Fibroblast of the aortic adventitia (primary cell): ENCODE data around the gene DAZAP2. TPM values are rescaled to one million over a fixed set of nuclear protein-coding genes. Genes with fewer than 3 reads are reported as not detected.

Source experiments
- DNase-seq: peaks from one replicate; pipeline ENCODE4 v3.0.0-alpha.2; 2010; ENCODE audit warnings: low read depth
- H3K4me3 ChIP-seq: 2 replicates; pipeline ENCODE4 v1.5.1; 2011; ENCODE audit warnings: low read depth, mild to moderate bottlenecking, control low read depth, low read length, moderate library complexity
- total RNA-seq: library from RNA; depleted of rRNA; stranded (reverse); fragments of >200 nt; gene quantifications from 2 replicates; pipeline ENCODE4 v1.2.3, GENCODE V29; 2012; ENCODE audit warnings: low replicate concordance
- TF ChIP-seq, protein P1 (sequence below): IDR thresholded peaks from 2 replicates; pipeline ENCODE4 v1.5.1; 2011; ENCODE audit warnings: mild to moderate bottlenecking, low read length, control low read depth, inconsistent platforms; ENCODE audit not compliant: insufficient read depth

Gene DAZAP2
- total RNA-seq, 1 donor = 125 TPM

DNA sequence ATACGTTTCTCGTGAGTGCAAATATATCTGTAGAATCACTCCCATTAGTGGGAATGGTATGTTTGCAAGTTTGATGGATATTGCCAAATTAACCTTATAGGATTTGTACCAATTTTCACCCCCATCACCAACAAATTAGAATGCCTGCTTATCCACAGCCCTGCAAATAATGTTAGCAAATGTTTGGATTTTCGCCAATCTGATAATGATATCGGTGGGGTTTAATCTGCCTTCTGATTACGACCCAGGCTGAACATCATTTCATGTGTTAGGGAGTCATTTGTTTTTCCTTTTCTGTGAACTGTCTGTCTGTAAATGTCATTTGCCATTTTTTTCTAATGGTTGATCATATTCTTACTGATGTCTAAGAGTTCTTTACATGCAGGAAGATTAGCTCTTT, 4.1 kb upstream of the DAZAP2 start:
- no peak for DNase-seq
- no peak overlapping the region for H3K4me3 ChIP-seq

DNA sequence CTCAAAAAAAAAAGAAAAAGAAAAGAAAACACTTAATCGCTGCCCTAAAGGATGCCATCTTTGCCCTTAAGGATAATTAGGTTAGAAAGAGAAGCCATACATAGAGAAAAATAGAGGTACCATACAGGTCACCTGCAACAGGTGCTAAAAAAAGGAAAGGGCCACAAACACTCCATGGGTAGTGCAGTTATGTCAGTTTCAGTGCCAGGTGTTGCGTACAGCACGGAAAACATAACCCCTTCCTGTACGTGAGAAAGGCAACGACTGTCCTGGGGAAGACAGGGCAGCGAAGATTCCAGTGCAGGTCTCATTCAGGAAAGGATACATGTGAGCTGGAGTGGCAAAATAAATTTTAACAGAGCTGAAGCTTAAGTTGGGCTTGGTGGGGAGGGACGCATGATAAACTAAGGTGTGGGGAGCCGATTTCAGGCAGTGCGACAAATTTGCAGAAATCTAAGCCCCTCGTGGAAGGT, 553 bp upstream of the DAZAP2 start:
- peak overlapping the region; percentile 80 for H3K4me3 ChIP-seq
- DNase-seq = no peak
- TF ChIP-seq, protein P1, sequence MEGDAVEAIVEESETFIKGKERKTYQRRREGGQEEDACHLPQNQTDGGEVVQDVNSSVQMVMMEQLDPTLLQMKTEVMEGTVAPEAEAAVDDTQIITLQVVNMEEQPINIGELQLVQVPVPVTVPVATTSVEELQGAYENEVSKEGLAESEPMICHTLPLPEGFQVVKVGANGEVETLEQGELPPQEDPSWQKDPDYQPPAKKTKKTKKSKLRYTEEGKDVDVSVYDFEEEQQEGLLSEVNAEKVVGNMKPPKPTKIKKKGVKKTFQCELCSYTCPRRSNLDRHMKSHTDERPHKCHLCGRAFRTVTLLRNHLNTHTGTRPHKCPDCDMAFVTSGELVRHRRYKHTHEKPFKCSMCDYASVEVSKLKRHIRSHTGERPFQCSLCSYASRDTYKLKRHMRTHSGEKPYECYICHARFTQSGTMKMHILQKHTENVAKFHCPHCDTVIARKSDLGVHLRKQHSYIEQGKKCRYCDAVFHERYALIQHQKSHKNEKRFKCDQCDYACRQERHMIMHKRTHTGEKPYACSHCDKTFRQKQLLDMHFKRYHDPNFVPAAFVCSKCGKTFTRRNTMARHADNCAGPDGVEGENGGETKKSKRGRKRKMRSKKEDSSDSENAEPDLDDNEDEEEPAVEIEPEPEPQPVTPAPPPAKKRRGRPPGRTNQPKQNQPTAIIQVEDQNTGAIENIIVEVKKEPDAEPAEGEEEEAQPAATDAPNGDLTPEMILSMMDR = no peak

More for the DNA sequence above, 4.1 kb upstream of the DAZAP2 start:
- TF ChIP-seq, protein P1 = no peak

DNA sequence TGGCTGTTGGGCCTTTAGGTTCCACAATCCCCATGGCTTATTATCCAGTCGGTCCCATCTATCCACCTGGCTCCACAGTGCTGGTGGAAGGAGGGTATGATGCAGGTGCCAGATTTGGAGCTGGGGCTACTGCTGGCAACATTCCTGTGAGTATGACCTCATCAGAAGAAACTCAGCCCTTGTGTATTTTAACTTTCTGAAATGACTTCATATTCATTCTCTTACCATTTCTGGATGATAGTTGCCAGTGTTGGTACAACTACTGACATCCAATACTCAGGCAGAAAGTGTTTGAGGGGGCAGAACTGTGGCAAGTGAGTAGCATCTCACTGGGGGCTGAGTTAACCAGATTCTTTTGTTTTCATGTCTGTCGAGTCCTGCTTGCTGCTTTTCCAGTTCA, 2.3 kb downstream of the DAZAP2 start:
- peak; percentile 36 for DNase-seq
- TF ChIP-seq, protein P1 = no peak
- no peak overlapping the region for H3K4me3 ChIP-seq

DNA sequence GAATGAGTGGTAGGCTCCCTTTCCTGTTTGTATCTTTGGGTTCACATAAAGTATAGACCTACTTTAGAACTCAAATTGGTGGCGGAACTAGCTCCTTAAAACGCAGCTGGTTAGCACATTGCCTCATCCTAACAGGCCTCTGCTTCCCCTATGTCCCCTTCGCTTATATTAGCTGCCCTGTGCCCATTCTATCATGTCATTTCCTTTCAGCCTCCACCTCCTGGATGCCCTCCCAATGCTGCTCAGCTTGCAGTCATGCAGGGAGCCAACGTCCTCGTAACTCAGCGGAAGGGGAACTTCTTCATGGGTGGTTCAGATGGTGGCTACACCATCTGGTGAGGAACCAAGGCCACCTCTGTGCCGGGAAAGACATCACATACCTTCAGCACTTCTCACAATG, 3.5 kb downstream of the DAZAP2 start:
- DNase-seq = no peak

DNA sequence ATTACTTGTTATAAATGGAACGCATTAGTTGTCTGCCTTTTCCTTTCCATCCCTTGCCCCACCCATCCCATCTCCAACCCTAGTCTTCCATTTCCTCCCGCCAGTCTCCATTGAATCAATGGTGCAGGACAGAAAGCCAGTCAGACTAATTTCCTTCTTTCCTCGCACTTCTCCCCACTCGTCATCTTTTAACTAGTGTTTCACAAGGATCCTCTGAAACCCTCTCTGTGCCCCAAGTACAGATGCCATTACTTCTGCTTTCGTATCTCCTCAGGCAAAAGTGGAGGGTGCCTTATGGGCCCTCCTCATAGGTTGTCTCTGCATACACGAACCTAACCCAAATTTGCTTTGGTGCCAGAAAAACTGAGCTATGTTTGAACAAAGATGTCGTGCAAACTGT, 4.2 kb downstream of the DAZAP2 start:
- TF ChIP-seq, protein P1 = no peak
- DNase-seq = no peak
- H3K4me3 ChIP-seq = no peak overlapping the region

More for the DNA sequence above, 3.5 kb downstream of the DAZAP2 start:
- H3K4me3 ChIP-seq = no peak overlapping the region
- TF ChIP-seq, protein P1 = no peak

DNA sequence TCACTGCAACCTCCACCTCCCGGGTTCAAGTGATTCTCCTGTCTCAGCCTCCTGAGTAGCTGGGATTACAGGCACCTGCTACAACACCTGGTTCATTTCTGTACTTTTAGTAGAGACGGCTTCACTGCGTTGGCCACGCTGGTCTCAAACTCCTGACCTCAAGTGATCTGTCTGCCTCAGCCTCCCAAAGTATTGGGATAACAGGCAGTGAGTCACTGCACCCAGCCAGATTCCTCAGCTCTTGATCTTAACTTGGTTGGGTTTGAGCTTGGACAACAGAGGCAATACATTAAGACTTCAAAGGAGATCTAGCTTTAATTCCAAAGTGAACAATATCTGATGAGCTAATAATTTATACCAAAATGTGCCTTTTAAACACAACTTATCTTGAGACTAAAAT, 5.6 kb downstream of the DAZAP2 start:
- TF ChIP-seq, protein P1 = no peak
- H3K4me3 ChIP-seq = no peak overlapping the region
- no peak for DNase-seq

DNA sequence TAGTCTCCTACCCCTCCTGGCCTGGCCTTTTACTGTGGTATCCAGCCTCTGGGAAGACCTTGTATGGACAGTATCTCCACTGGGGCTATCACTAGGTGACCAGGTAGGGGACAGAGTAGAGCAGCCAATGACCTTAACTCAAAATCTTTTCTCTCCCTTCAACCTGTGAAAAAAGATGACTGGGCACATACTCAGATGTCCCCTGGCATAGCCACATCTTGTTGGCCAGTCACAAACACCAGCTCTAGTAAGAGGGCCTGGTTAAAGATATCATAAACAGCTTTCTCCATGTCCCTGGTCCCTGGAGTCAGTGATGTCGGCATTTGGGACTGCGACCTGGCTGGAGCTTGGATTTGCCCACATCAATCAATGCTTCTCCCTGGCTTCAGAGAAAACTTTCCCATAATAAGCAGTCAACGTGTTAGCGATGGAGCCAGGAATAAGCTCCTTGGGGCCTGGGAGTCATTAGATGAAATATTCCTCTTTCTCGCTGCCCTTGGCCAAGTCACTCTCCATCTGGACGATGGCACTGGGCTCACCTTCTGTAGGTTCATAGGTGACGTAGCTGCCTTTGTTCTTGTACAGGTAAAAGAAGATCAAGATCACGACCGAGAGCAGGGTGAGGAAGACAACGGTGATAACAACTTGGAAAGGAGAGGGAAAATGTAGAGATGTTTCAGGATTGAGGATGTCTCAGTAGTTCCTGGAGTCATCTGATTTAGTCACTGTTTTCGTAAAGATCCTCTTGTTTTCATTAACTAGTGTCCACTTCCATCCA, 7.0 kb downstream of the DAZAP2 start:
- H3K4me3 ChIP-seq = no peak overlapping the region
- TF ChIP-seq, protein P1 = no peak
- no peak for DNase-seq
